ENCODE data around the gene CSK. TPM values are rescaled to one million over a fixed set of nuclear protein-coding genes. Genes with fewer than 3 reads are reported as not detected.

The CSK gene
- total and polyA plus RNA-seq, 2 of the 8 experiments (the other 6 are each of a cell fraction or from before 2014, with no cell fraction given): 13.7 to 50.2 TPM

DNA sequence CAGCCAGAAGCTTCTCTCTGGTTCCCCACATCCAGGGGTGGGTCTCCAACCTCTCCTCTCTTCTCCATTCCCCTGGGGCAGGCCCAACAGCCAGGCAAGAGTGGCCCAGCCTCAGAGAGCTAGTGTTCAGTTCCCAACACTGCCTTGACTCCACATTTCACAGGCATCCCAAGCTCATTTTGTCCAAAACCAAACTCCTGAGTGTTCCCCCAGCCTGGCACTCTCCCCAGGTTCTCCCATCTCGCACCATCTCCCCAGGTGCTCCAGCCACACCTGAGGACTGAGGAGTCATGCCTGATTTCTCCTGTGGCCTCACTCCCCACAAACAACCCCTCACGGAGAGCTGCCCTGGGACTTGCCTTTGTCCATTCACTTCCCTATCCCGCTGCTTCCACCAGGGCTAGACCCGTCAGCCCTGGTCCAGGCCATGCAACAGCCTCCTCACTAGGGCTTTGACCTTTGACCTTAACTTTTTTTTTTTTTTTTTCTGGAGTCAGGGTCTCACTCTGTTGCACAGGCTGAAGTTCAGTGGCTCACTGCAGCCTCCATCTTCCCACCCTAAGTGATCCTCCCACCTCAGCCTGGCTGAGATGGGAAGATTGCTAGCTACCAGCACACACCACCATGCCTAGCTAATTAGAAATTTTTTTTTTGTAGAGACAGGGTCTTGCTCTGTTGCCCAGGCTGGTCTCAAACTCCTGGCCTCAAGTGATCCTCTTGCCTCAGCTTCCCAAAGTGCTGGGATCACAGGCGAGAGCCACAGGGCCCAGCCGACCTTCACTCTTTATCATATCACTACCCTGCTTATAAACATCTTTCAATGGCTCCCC lies 3.9 kb upstream of the CSK start (continued):
- TF ChIP-seq POU5F1 (IDR thresholded peaks at IDR 0.05; ENCODE audit: low read depth, low read length): no peak
- no peak for TF ChIP-seq MAFK (IDR thresholded peaks at IDR 0.05; ENCODE audit: low read depth, low read length)
- TF ChIP-seq NANOG (IDR thresholded peaks at IDR 0.05; ENCODE audit: insufficient read depth, low read depth, low read length, poor library complexity, severe bottlenecking): no peak
- TF ChIP-seq KDM4A (IDR thresholded peaks at IDR 0.05; ENCODE audit: low read depth, low read length, severe bottlenecking): no peak
- TF ChIP-seq RNF2 (IDR thresholded peaks at IDR 0.05; ENCODE audit: borderline replicate concordance, low read depth, low read length, missing control alignments, poor library complexity, severe bottlenecking): no peak
- no peak for TF ChIP-seq SAP30 (IDR thresholded peaks at IDR 0.05; ENCODE audit: insufficient read depth, insufficient replicate concordance, low read length)
- TF ChIP-seq, protein P1, sequence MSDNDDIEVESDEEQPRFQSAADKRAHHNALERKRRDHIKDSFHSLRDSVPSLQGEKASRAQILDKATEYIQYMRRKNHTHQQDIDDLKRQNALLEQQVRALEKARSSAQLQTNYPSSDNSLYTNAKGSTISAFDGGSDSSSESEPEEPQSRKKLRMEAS (IDR thresholded peaks at IDR 0.05): no peak
- TF ChIP-seq EP300 (IDR thresholded peaks at IDR 0.05; ENCODE audit: borderline replicate concordance in 1 of 2, low read depth in 2 of 2, low read length in 2 of 2): no peak
- TF ChIP-seq SIN3A (conservative IDR thresholded peaks at IDR 0.05 in 1 of 2, IDR thresholded peaks at IDR 0.05 in 1 of 2; ENCODE audit: low read depth in 1 of 2, low read length in 2 of 2): no peak
- no peak for TF ChIP-seq TCF12 (IDR thresholded peaks at IDR 0.05; ENCODE audit: low read depth, low read length)
